Measurements from ENCODE around the gene LBHD1.
"Not testable (repeated sequence)": the region's sequence is repeated elsewhere in the genome, so short reads cannot be mapped to it uniquely, and the experiment has no call there.

The LBHD1 gene

GRCh38 chr11:62705413-62705812 is 33.3 kb upstream of the LBHD1 start:
- peaks cover 13% of the 10 kb centered on the region for H3K4me1 ChIP-seq (ENCODE audit: insufficient read depth, low read length, poor library complexity, severe bottlenecking)
- peaks cover 6% of the 10 kb centered on the region for H3F3A ChIP-seq (ENCODE audit: low read depth)
- no peak for TF ChIP-seq EZH2phosphoT487 (IDR thresholded peaks at IDR 0.05; ENCODE audit: borderline replicate concordance)
- TF ChIP-seq CTCF (conservative IDR thresholded peaks at IDR 0.05; ENCODE audit: low read length): no peak
- no peaks in the 10 kb centered on the region for H3K9me3 ChIP-seq (ENCODE audit: insufficient read depth, low read depth, low read length)
- peaks cover 5% of the 10 kb centered on the region for H4K20me1 ChIP-seq (ENCODE audit: insufficient read depth, low read length, poor library complexity, severe bottlenecking)
- H3K9me2 ChIP-seq (replicated peaks; ENCODE audit: low read depth, low read length): no peaks in the 10 kb centered on the region
- no peak overlapping the region for H2AFZ ChIP-seq (ENCODE audit: low read length)
- H3K36me3 ChIP-seq (ENCODE audit: insufficient read depth, low read length): peaks cover 31% of the 10 kb centered on the region
- no peaks in the 10 kb centered on the region for H3K27me3 ChIP-seq (ENCODE audit: insufficient read depth, low read length, poor library complexity, severe bottlenecking)
- no peaks in the 10 kb centered on the region for H3K79me2 ChIP-seq (ENCODE audit: insufficient read depth, low read length)
- H3K4me2 ChIP-seq (ENCODE audit: low read depth, low read length, poor library complexity, severe bottlenecking): peak overlapping the region; percentile 86
- H3K4me3 ChIP-seq (ENCODE audit: low read length, poor library complexity, severe bottlenecking): peak overlapping the region; percentile 73
- H3K9ac ChIP-seq (ENCODE audit: low read depth, low read length, poor library complexity, severe bottlenecking): peak overlapping the region; percentile 72

- not testable (repeated sequence) for H3K79me2 ChIP-seq (ENCODE audit: insufficient read depth, low read length); H3K4me2 ChIP-seq (ENCODE audit: low read depth, low read length, poor library complexity, severe bottlenecking); H3K9me2 ChIP-seq (replicated peaks; ENCODE audit: low read depth, low read length); H3K27me3 ChIP-seq (ENCODE audit: insufficient read depth, low read length, poor library complexity, severe bottlenecking); H3K9ac ChIP-seq (ENCODE audit: low read depth, low read length, poor library complexity, severe bottlenecking); H4K20me1 ChIP-seq (ENCODE audit: insufficient read depth, low read length, poor library complexity, severe bottlenecking); H3K4me3 ChIP-seq (ENCODE audit: low read length, poor library complexity, severe bottlenecking); H3K9me3 ChIP-seq (ENCODE audit: insufficient read depth, low read depth, low read length); H3F3A ChIP-seq (ENCODE audit: low read depth); H2AFZ ChIP-seq (ENCODE audit: low read length)
- H3K4me1 ChIP-seq (ENCODE audit: insufficient read depth, low read length, poor library complexity, severe bottlenecking): peaks cover 13% of the 10 kb centered on the region
- H3K36me3 ChIP-seq (ENCODE audit: insufficient read depth, low read length): peaks cover 19% of the 10 kb centered on the region; the same call in 1 of the 2 replicates
These were observed 31.9 kb upstream of the LBHD1 start for GRCh38 chr11:62703921-62704320.

- Histone ChIP-seq H3K4me2 (ENCODE audit: low read depth, low read length, poor library complexity, severe bottlenecking) (no peak overlapping the region), H3K27me3 (ENCODE audit: insufficient read depth, low read length, poor library complexity, severe bottlenecking) (no peaks in the 10 kb centered on the region), H3K36me3 (ENCODE audit: insufficient read depth, low read length) (peaks cover 4% of the 10 kb centered on the region; the same call in 1 of the 2 replicates), H3K9ac (ENCODE audit: low read depth, low read length, poor library complexity, severe bottlenecking) (no peak overlapping the region), H4K20me1 (ENCODE audit: insufficient read depth, low read length, poor library complexity, severe bottlenecking) (peaks cover 5% of the 10 kb centered on the region), H3K4me3 (ENCODE audit: low read length, poor library complexity, severe bottlenecking) (no peak overlapping the region), H3K9me2 (replicated peaks; ENCODE audit: low read depth, low read length) (no peaks in the 10 kb centered on the region), H3F3A (ENCODE audit: low read depth) (peaks cover 6% of the 10 kb centered on the region), H2AFZ (ENCODE audit: low read length) (no peak overlapping the region), H3K79me2 (ENCODE audit: insufficient read depth, low read length) (no peaks in the 10 kb centered on the region), H3K9me3 (ENCODE audit: insufficient read depth, low read depth, low read length) (no peaks in the 10 kb centered on the region), H3K4me1 (ENCODE audit: insufficient read depth, low read length, poor library complexity, severe bottlenecking) (peaks cover 13% of the 10 kb centered on the region)
- TF ChIP-seq CTCF (conservative IDR thresholded peaks at IDR 0.05; ENCODE audit: low read length) (no peak), EZH2phosphoT487 (IDR thresholded peaks at IDR 0.05; ENCODE audit: borderline replicate concordance) (no peak)
These were observed 30.2 kb upstream of the LBHD1 start for GRCh38 chr11:62702246-62702645.

- H3F3A ChIP-seq (ENCODE audit: low read depth): no peaks in the 10 kb centered on the region
- no peaks in the 10 kb centered on the region for H3K9me2 ChIP-seq (replicated peaks; ENCODE audit: low read depth, low read length)
- H3K27me3 ChIP-seq (ENCODE audit: insufficient read depth, low read length, poor library complexity, severe bottlenecking): no peaks in the 10 kb centered on the region
- H3K9me3 ChIP-seq (ENCODE audit: insufficient read depth, low read depth, low read length): no peaks in the 10 kb centered on the region
- no peaks in the 10 kb centered on the region for H3K4me1 ChIP-seq (ENCODE audit: insufficient read depth, low read length, poor library complexity, severe bottlenecking)
- H4K20me1 ChIP-seq (ENCODE audit: insufficient read depth, low read length, poor library complexity, severe bottlenecking): no peaks in the 10 kb centered on the region
- peaks cover 44% of the 10 kb centered on the region; the same call in 1 of the 2 replicates for H3K36me3 ChIP-seq (ENCODE audit: insufficient read depth, low read length)
- no peak overlapping the region for H3K4me2 ChIP-seq (ENCODE audit: low read depth, low read length, poor library complexity, severe bottlenecking)
- TF ChIP-seq EZH2phosphoT487 (IDR thresholded peaks at IDR 0.05; ENCODE audit: borderline replicate concordance) (no peak), CTCF (conservative IDR thresholded peaks at IDR 0.05; ENCODE audit: low read length) (peak; percentile 91)
- H2AFZ ChIP-seq (ENCODE audit: low read length): no peak overlapping the region
- no peak overlapping the region for H3K9ac ChIP-seq (ENCODE audit: low read depth, low read length, poor library complexity, severe bottlenecking)
- no peaks in the 10 kb centered on the region for H3K79me2 ChIP-seq (ENCODE audit: insufficient read depth, low read length)
- no peak overlapping the region for H3K4me3 ChIP-seq (ENCODE audit: low read length, poor library complexity, severe bottlenecking)
These were observed 22.5 kb upstream of the LBHD1 start for GRCh38 chr11:62694455-62695167.

- H3K4me3 ChIP-seq (ENCODE audit: low read length, poor library complexity, severe bottlenecking); H4K20me1 ChIP-seq (ENCODE audit: insufficient read depth, low read length, poor library complexity, severe bottlenecking); H3K4me2 ChIP-seq (ENCODE audit: low read depth, low read length, poor library complexity, severe bottlenecking); H3K9me3 ChIP-seq (ENCODE audit: insufficient read depth, low read depth, low read length); H3F3A ChIP-seq (ENCODE audit: low read depth); H3K27me3 ChIP-seq (ENCODE audit: insufficient read depth, low read length, poor library complexity, severe bottlenecking); H2AFZ ChIP-seq (ENCODE audit: low read length); H3K79me2 ChIP-seq (ENCODE audit: insufficient read depth, low read length); H3K4me1 ChIP-seq (ENCODE audit: insufficient read depth, low read length, poor library complexity, severe bottlenecking); H3K9me2 ChIP-seq (replicated peaks; ENCODE audit: low read depth, low read length); H3K9ac ChIP-seq (ENCODE audit: low read depth, low read length, poor library complexity, severe bottlenecking): not testable (repeated sequence)
- H3K36me3 ChIP-seq (ENCODE audit: insufficient read depth, low read length): peaks cover 44% of the 10 kb centered on the region; the same call in 1 of the 2 replicates
These were observed 21.6 kb upstream of the LBHD1 start for GRCh38 chr11:62693624-62694023.

Data from Loucy (cell line).